ENCODE results near the gene CCDC66.

The CCDC66 gene

GRCh38 chr3:56622381-56622780 is 65.4 kb downstream of the CCDC66 start:
- DNase-seq: no peak

GRCh38 chr3:56624725-56625124 is 67.8 kb downstream of the CCDC66 start:
- DNase-seq: no peak

DNA sequence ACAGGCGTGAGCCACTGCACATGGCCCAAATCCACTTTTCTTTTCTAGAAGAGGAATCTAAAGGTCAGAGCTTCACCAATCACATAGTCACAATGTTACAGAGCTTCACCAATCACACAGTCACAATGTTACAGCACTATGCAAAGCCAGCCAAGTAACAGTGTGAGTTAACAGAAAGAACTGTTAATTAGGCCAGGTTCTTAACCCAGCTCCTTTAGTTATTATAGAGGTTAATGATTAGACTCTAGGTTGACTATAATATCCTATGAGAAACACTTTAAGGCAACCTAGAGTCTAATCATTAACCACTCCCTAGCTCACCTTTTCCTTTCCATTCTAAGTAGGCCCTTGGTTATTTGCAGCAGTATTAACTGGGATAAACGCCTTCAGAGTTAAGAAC is 72.1 kb downstream of the CCDC66 start:
- no peak for DNase-seq

DNA sequence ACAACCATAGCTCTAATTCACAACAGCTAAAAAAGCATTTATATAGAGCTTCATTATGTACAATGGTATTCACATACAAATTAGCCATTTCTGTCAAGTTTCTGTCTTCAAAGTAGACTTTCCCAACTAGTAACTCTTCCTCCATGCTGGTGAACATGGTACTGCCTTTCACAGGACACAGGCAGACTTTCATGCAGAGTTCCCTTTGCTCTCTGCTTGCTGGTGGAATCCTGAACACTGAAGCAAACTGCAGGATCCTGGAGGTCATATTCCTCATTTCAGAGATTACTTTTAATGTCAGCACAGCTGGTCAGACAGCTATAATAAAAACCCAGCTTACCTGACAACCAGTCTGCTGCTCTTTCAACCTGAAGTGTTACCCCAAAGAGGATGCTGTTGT is 72.5 kb downstream of the CCDC66 start:
- DNase-seq: no peak

DNA sequence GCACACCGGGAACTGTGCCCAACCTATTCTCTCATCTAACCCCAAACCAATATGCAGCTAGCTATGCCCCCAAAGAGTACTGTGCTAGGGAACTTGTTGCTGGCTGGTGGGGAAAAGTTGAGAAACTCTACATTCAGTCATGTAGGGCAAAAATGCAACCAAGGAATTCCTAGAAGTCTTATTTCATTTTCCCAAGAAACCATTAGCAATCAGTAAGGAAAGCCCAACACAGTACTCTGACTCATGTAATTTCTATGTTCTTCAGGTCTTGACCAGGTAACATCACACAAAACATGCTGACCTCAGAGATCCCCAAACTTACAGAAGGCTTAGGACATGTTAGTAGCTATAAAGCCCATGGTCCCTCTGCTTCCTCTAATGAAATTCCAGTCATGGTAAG is 74.0 kb downstream of the CCDC66 start:
- no peak for DNase-seq

DNA sequence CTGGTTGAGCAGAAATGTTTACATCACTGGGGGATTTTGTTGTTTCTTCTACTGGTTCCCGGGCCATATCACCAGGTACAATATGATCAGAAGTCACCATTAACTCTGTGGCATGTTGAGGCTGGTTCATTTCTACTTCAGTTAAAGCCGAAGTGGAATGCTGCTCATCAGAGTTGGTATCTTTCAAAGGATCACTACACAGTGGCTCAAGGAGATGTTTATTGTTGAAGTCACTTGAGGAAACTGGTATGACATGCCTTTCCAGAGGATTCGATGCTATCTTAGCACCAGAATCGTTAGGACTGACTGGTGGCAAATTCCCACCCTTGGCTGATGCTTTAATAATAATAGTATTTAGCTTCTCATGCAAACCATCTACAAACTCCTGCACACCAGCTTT is 76.2 kb downstream of the CCDC66 start:
- DNase-seq: no peak

DNA sequence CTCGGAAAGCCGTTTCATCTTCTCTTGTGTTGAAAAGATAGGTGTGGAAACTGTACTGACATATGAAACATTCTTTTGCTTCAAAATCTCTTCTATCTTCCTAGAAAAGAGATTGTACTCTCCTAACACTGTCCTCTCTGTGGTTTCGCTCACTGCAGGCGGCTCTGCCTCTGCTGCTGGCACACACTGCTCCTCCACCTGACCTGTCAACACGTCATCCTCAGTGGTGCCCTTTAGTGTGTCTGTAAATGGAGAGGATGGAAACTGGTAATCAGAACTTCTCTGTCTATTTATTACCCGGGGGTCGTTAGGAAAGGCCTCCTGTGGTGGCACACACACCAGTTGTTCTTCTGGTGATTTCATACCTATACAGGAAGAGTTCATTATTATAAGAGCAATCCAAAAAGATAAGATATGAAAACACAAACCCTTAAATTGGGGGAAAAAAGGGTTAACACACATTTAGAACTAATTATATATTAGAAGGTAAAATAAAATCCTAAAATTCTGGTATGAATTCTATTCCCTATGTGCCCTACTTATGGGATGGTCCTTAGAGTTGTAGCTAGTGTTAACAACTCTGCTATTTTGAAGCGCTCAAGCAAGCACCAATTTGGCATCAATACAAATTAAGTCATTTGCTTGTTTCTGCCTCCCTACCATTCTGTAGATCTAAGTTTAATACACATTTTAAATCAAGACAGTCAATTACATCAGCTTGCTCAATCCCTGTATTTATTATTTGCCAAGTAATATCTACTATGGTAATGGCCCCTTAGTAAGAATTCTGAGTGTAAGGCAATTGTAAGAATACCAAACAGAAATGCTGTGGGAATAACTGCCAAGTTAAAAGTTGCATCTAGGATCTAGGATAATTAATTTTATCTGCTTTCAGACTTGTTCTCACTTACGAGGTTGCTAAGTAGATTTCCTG is 76.9 kb downstream of the CCDC66 start:
- no peak for DNase-seq

- DNase-seq: no peak
Observed at GRCh38 chr3:56645407-56645806, 88.4 kb downstream of the CCDC66 start.

DNA sequence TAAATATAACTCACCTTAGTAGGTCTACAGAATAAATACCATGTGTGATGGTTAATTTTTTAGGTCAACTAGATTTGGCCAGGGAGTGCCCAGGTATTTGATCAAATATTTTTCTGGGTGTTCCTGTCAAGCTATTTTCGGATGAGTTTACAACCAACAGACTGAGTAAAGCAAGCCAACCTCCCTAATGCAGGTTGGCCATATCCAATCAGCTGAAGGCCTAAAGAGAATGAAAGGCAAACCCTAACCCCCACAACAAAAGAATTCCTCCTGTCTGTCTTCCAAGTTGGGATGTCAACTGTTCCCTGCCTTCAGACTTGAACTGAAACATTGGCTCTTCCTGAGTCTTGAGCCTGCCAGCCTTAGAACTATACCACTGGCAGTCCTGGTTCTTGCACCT is 97.5 kb downstream of the CCDC66 start:
- DNase-seq: no peak

GRCh38 chr3:56655709-56656108 is 98.7 kb downstream of the CCDC66 start:
- DNase-seq: no peak

DNA sequence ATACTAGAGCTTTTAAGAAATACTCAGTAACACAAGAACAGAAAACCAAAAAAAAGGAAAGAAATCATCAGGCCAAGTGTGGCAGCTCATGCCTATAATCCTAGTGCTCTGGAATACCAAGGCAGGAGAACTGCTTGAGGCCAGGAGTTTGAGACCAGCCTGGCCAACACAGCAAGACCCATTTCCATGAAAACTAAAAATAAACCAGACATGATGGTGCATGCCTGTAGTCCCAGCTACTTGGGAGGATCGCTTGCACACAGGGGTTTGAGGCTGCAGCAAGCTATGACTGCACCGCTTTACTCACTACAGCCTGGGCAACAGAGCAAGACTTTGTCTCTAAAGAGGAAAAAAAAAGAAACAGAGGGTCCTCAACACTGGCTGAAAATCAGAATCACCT is 107.8 kb downstream of the CCDC66 start:
- DNase-seq: no peak

- DNase-seq: no peak
Observed at GRCh38 chr3:56667973-56668579, 111.1 kb downstream of the CCDC66 start.

Measured in NCI-H187 treated with DMSO at 0.1 percent for 48 hours (cell line).